HG03575 (cell line): ENCODE results near the gene LYPLA2.

ENCODE experiments used
- ATAC-seq: cut with Tn5 transposase; IDR thresholded peaks from one replicate; pipeline ENCODE4 v1.9.1; 2021; ENCODE audit not compliant: unreplicated experiment, insufficient number of reproducible peaks, low FRiP score; ENCODE audit errors: extremely low read depth

LYPLA2 gene

GRCh38 chr1:23790696-23791515 lies at the start of gene LYPLA2:
TSS of gene LYPLA2 (plus strand) at chr1:23791145. CDS start at chr1:23792683, 1,538 bp downstream.
- no peak for ATAC-seq

- ATAC-seq: no peak
Measured at GRCh38 chr1:23741609-23742008, 49.3 kb upstream of the LYPLA2 start.

GRCh38 chr1:23742670-23743286 lies 48.2 kb upstream of the LYPLA2 start:
- no peak for ATAC-seq

- ATAC-seq: no peak
Measured at GRCh38 chr1:23743287-23744152, 47.4 kb upstream of the LYPLA2 start, which contains the start of gene ELOA. TSS of gene ELOA (plus strand) at chr1:23743471. CDS start at chr1:23743504, 33 bp downstream.

- no peak for ATAC-seq
Measured at GRCh38 chr1:23745515-23745914, 45.4 kb upstream of the LYPLA2 start.

GRCh38 chr1:23748016-23748415 lies 42.9 kb upstream of the LYPLA2 start:
- no peak for ATAC-seq

- ATAC-seq: no peak
Measured at GRCh38 chr1:23751050-23751814, 39.7 kb upstream of the LYPLA2 start.

- no peak for ATAC-seq
Measured at GRCh38 chr1:23751815-23752200, 39.1 kb upstream of the LYPLA2 start.

- no peak for ATAC-seq
Measured at GRCh38 chr1:23752909-23753308, 38.0 kb upstream of the LYPLA2 start.

- ATAC-seq: no peak
Measured at GRCh38 chr1:23756676-23757075, 34.3 kb upstream of the LYPLA2 start.

GRCh38 chr1:23757812-23758211 lies 33.1 kb upstream of the LYPLA2 start:
- ATAC-seq: no peak

GRCh38 chr1:23759277-23759676 lies 31.7 kb upstream of the LYPLA2 start:
- ATAC-seq: no peak

- ATAC-seq: no peak
Measured at GRCh38 chr1:23763041-23763577, 27.8 kb upstream of the LYPLA2 start.

GRCh38 chr1:23768733-23769132 lies 22.2 kb upstream of the LYPLA2 start:
- no peak for ATAC-seq

- no peak for ATAC-seq
Measured at GRCh38 chr1:23772049-23772853, 18.7 kb upstream of the LYPLA2 start.

- no peak for ATAC-seq
Measured at GRCh38 chr1:23772854-23773242, 18.1 kb upstream of the LYPLA2 start.

GRCh38 chr1:23774174-23774880 lies 16.6 kb upstream of the LYPLA2 start:
- no peak for ATAC-seq
